Measurements from ENCODE around the gene DLK2. TPM values are rescaled to one million over a fixed set of nuclear protein-coding genes. Genes with fewer than 3 reads are reported as not detected.

Gene DLK2
- total and polyA plus RNA-seq, 2 of the 13 experiments (the other 11 are each of a cell fraction or from before 2014, with no cell fraction given): 1.2 to 3.8 TPM

DNA sequence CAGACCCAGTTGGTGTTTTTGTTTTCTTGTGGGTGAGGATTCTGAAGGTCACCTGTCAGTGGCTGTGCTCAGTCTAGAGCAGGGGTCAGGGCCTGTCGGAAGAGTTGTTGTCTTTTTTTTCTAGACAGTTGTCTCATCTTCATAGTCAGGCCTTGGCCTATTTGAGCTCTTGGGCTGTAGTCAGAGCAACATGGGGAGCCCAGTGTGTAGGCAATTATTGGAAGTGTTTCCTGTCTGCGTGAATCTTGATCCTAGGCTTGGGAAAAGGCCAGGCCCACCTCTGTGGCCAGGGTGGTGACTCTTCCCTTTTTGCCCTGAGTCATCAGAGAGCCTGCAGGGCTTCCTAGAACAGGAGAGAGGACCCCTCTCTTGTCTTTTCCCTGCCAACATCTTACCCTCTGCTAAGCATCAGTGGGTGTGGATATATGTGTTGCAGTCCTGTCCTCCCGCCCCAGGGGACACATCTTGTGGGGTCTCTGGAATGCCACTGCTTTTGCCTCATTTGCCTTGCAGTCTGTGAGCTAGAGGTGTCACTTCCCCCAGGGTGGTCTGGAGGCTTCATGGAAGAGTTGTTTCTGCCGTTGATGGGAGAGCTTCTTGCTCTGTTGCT, 33.4 kb upstream of the DLK2 start (continued):
- TF ChIP-seq, protein P1, sequence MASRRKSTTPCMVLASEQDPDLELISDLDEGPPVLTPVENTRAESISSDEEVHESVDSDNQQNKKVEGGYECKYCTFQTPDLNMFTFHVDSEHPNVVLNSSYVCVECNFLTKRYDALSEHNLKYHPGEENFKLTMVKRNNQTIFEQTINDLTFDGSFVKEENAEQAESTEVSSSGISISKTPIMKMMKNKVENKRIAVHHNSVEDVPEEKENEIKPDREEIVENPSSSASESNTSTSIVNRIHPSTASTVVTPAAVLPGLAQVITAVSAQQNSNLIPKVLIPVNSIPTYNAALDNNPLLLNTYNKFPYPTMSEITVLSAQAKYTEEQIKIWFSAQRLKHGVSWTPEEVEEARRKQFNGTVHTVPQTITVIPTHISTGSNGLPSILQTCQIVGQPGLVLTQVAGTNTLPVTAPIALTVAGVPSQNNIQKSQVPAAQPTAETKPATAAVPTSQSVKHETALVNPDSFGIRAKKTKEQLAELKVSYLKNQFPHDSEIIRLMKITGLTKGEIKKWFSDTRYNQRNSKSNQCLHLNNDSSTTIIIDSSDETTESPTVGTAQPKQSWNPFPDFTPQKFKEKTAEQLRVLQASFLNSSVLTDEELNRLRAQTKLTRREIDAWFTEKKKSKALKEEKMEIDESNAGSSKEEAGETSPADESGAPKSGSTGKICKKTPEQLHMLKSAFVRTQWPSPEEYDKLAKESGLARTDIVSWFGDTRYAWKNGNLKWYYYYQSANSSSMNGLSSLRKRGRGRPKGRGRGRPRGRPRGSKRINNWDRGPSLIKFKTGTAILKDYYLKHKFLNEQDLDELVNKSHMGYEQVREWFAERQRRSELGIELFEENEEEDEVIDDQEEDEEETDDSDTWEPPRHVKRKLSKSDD (CRISPR knock-in tag; IDR thresholded peaks at IDR 0.05; ENCODE audit: low read depth): no peak
- TF ChIP-seq ZFP36 (IDR thresholded peaks at IDR 0.05; ENCODE audit: borderline replicate concordance, low read depth, low read length, partially characterized antibody) (no peak), DR1 (CRISPR knock-in tag; IDR thresholded peaks at IDR 0.05) (no peak), PPARG (CRISPR knock-in tag; conservative IDR thresholded peaks at IDR 0.05) (peak; percentile 95), ZSCAN31 (CRISPR knock-in tag; IDR thresholded peaks at IDR 0.05; ENCODE audit: low read depth) (0 out of 2 replicates have a peak, but pooled peaks have one; percentile 48), SRSF4 (IDR thresholded peaks at IDR 0.05; ENCODE audit: low read depth, low read length, poor library complexity, severe bottlenecking) (no peak), PHB2 (IDR thresholded peaks at IDR 0.05; ENCODE audit: partially characterized antibody) (no peak), FOSL1 (CRISPR knock-in tag; IDR thresholded peaks at IDR 0.05; ENCODE audit: borderline replicate concordance) (no peak; the same call in 1 of the 2 replicates), ZNF484 (CRISPR knock-in tag; IDR thresholded peaks at IDR 0.05; ENCODE audit: borderline replicate concordance, low read depth) (no peak), DBP (CRISPR knock-in tag; IDR thresholded peaks at IDR 0.05; ENCODE audit: not compliant biosample characterization) (no peak), ZNF180 (CRISPR knock-in tag; IDR thresholded peaks at IDR 0.05; ENCODE audit: borderline replicate concordance, low read depth) (no peak), RBFOX2 (IDR thresholded peaks at IDR 0.05; ENCODE audit: low read depth, low read length) (no peak; the same call in 1 of the 2 replicates), ZNF746 (CRISPR knock-in tag; IDR thresholded peaks at IDR 0.05) (no peak), CREM (IDR thresholded peaks at IDR 0.05) (peak; percentile 47; the same call in 1 of the 2 replicates), CREM (CRISPR knock-in tag; IDR thresholded peaks at IDR 0.05) (no peak), ZKSCAN8 (CRISPR knock-in tag; IDR thresholded peaks at IDR 0.05; ENCODE audit: borderline replicate concordance) (no peak; the same call in 1 of the 2 replicates), U2AF1 (optimal IDR thresholded peaks at IDR 0.05; ENCODE audit: low read depth, low read length) (peak; percentile 57), SUZ12 (IDR thresholded peaks at IDR 0.05; ENCODE audit: low read depth, low read length) (no peak), MYPOP (CRISPR knock-in tag; IDR thresholded peaks at IDR 0.05) (no peak), ZNF460 (CRISPR knock-in tag; IDR thresholded peaks at IDR 0.05; ENCODE audit: borderline replicate concordance) (no peak), RBM39 (IDR thresholded peaks at IDR 0.05; ENCODE audit: low read depth, low read length, poor library complexity, severe bottlenecking) (no peak), ZNF83 (CRISPR knock-in tag; IDR thresholded peaks at IDR 0.05; ENCODE audit: borderline replicate concordance) (no peak), TOPORS (CRISPR knock-in tag; IDR thresholded peaks at IDR 0.05) (no peak), ZFP36L2 (CRISPR knock-in tag; IDR thresholded peaks at IDR 0.05) (no peak), HCFC1 (IDR thresholded peaks at IDR 0.05; ENCODE audit: low read depth, low read length) (no peak)
- TF ChIP-seq, protein P2, sequence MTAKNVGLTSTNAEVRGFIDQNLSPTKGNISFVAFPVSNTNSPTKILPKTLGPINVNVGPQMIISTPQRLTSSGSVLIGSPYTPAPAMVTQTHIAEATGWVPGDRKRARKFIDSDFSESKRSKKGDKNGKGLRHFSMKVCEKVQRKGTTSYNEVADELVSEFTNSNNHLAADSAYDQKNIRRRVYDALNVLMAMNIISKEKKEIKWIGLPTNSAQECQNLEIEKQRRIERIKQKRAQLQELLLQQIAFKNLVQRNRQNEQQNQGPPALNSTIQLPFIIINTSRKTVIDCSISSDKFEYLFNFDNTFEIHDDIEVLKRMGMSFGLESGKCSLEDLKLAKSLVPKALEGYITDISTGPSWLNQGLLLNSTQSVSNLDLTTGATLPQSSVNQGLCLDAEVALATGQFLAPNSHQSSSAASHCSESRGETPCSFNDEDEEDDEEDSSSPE (CRISPR knock-in tag; IDR thresholded peaks at IDR 0.05): no peak
